ENCODE measurements around the gene FHL5.
"Not testable (repeated sequence)": the region's sequence is repeated elsewhere in the genome, so short reads cannot be mapped to it uniquely, and the experiment has no call there.

The FHL5 gene

DNA sequence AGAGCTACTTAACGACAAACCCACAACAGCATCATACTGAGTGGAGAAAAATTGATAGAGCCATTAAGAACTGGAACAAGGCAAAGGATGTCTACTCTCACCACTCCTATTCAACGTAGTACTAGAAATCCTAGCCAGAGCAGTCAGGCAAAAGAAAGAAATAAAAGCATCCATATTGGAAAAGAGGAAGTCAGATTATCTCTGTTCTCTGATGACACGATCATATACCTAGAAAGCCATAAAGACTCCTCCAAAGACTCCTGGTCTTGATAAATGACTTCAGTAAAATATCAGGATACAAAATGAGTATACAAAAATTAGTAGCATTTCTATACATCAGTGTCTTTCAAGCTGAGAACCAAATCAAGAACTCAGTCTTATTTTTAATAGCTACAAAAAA lies 17.0 kb upstream of the FHL5 start:
- Histone ChIP-seq H3K4me3 (ENCODE audit: low read length) (no peak overlapping the region), H3K36me3 (ENCODE audit: control insufficient read depth, low read length) (peaks cover 74% of the 10 kb centered on the region), H3K79me2 (ENCODE audit: control insufficient read depth, low read length) (no peaks in the 10 kb centered on the region), H3K4me1 (ENCODE audit: control insufficient read depth, low read length) (0 out of 2 replicates have a peak, but pooled peaks cover 2% of the 10 kb centered on the region), H3K9me3 (ENCODE audit: control insufficient read depth, insufficient read depth, low read length) (no peaks in the 10 kb centered on the region), H3K27ac (ENCODE audit: low read depth, low read length) (no peak overlapping the region), H3K4me2 (ENCODE audit: low read length) (no peak overlapping the region), H4K20me1 (ENCODE audit: control insufficient read depth, insufficient read depth, low read depth, low read length) (no peaks in the 10 kb centered on the region), H3F3A (ENCODE audit: control insufficient read depth, insufficient read depth) (no peaks in the 10 kb centered on the region), H3K9me2 (replicated peaks; ENCODE audit: control insufficient read depth, low read length) (no peaks in the 10 kb centered on the region), H3K27me3 (ENCODE audit: control insufficient read depth, low read length) (no peaks in the 10 kb centered on the region)
- TF ChIP-seq, protein P1, sequence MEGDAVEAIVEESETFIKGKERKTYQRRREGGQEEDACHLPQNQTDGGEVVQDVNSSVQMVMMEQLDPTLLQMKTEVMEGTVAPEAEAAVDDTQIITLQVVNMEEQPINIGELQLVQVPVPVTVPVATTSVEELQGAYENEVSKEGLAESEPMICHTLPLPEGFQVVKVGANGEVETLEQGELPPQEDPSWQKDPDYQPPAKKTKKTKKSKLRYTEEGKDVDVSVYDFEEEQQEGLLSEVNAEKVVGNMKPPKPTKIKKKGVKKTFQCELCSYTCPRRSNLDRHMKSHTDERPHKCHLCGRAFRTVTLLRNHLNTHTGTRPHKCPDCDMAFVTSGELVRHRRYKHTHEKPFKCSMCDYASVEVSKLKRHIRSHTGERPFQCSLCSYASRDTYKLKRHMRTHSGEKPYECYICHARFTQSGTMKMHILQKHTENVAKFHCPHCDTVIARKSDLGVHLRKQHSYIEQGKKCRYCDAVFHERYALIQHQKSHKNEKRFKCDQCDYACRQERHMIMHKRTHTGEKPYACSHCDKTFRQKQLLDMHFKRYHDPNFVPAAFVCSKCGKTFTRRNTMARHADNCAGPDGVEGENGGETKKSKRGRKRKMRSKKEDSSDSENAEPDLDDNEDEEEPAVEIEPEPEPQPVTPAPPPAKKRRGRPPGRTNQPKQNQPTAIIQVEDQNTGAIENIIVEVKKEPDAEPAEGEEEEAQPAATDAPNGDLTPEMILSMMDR (IDR thresholded peaks at IDR 0.05; ENCODE audit: low read depth, low read length, poor library complexity, severe bottlenecking), result no peak
- no peak for TF ChIP-seq EZH2phosphoT487 (IDR thresholded peaks at IDR 0.05; ENCODE audit: borderline replicate concordance, low read length)

DNA sequence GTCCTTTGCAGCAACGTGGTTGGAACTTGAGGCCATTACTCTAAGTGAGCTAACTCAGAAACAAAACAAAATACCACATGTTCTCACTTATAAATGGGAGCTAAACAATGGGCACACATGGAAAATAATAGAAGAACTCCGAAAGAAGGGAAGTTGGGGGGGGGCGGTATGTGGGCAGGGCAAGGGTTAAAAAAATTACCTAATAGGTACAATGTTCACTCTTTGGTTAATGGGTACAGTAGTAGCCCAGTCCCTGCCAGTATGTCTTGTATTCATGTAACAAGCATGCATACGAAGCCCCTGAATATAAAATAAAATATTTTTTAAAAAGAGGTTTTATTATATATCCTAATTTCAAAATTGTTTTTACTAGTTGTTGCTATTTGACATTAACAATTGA lies 15.3 kb upstream of the FHL5 start:
- H3K36me3 ChIP-seq (ENCODE audit: control insufficient read depth, low read length), result peaks cover 85% of the 10 kb centered on the region
- TF ChIP-seq, protein P1 (IDR thresholded peaks at IDR 0.05; ENCODE audit: low read depth, low read length, poor library complexity, severe bottlenecking), result no peak
- no peak for TF ChIP-seq EZH2phosphoT487 (IDR thresholded peaks at IDR 0.05; ENCODE audit: borderline replicate concordance, low read length)

DNA sequence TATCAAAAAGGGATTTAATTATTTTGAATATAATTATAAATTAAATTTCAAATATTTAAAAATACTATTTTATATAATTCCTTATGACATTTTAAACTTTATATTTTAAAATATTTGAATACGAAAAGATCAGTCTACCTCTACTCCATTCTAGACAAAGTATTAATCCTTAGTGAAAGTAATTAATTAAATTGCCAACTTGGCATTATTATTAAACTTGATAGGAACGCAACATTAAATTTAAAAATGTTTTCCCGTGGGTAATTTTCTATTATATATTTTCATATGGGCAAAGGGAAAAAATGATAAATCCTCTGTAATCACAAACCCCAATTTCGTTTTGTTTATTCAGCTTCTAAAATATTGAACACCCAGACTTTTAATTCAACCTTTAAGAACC lies 8.4 kb upstream of the FHL5 start:
- Histone ChIP-seq H3K4me2 (ENCODE audit: low read length) (no peak overlapping the region), H4K20me1 (ENCODE audit: control insufficient read depth, insufficient read depth, low read depth, low read length) (no peaks in the 10 kb centered on the region), H3K79me2 (ENCODE audit: control insufficient read depth, low read length) (no peaks in the 10 kb centered on the region), H3K36me3 (ENCODE audit: control insufficient read depth, low read length) (peaks cover 55% of the 10 kb centered on the region), H3K27ac (ENCODE audit: low read depth, low read length) (no peak overlapping the region), H3K4me3 (ENCODE audit: low read length) (no peak overlapping the region), H3K27me3 (ENCODE audit: control insufficient read depth, low read length) (no peaks in the 10 kb centered on the region), H3K9me2 (replicated peaks; ENCODE audit: control insufficient read depth, low read length) (no peaks in the 10 kb centered on the region), H3F3A (ENCODE audit: control insufficient read depth, insufficient read depth) (no peaks in the 10 kb centered on the region), H3K9me3 (ENCODE audit: control insufficient read depth, insufficient read depth, low read length) (no peaks in the 10 kb centered on the region), H3K4me1 (ENCODE audit: control insufficient read depth, low read length) (no peaks in the 10 kb centered on the region)
- TF ChIP-seq, protein P1 (IDR thresholded peaks at IDR 0.05; ENCODE audit: low read depth, low read length, poor library complexity, severe bottlenecking), result no peak
- TF ChIP-seq EZH2phosphoT487 (IDR thresholded peaks at IDR 0.05; ENCODE audit: borderline replicate concordance, low read length), result no peak

More for the DNA sequence above, 15.3 kb upstream of the FHL5 start:
- H3K79me2 ChIP-seq (ENCODE audit: control insufficient read depth, low read length), result no peaks in the 10 kb centered on the region
- H4K20me1 ChIP-seq (ENCODE audit: control insufficient read depth, insufficient read depth, low read depth, low read length), result no peaks in the 10 kb centered on the region
- no peak overlapping the region for H3K4me2 ChIP-seq (ENCODE audit: low read length)
- no peaks in the 10 kb centered on the region for H3K9me2 ChIP-seq (replicated peaks; ENCODE audit: control insufficient read depth, low read length)
- H3K27ac ChIP-seq (ENCODE audit: low read depth, low read length), result no peak overlapping the region
- H3K27me3 ChIP-seq (ENCODE audit: control insufficient read depth, low read length), result no peaks in the 10 kb centered on the region
- H3K4me3 ChIP-seq (ENCODE audit: low read length), result no peak overlapping the region
- H3F3A ChIP-seq (ENCODE audit: control insufficient read depth, insufficient read depth), result no peaks in the 10 kb centered on the region
- H3K4me1 ChIP-seq (ENCODE audit: control insufficient read depth, low read length), result 0 out of 2 replicates have a peak, but pooled peaks cover 2% of the 10 kb centered on the region
- no peaks in the 10 kb centered on the region for H3K9me3 ChIP-seq (ENCODE audit: control insufficient read depth, insufficient read depth, low read length)

DNA sequence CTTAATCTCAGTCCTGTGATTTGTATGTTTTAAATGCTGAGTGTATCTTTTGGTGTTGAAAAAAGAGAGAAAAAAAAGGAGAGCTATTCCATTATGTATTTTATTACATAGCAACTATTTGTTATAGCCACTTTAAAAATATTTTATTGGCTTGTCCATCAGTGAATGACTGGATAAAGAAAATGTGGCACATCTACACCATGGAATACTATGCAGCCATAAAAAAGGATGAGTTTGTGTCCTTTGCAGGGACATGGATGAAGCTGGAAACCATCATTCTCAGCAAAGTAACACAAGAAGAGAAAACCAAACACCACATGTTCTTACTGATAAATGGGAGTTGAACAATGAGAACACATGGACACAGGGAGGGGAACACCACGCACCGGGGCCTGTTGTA lies 3.2 kb upstream of the FHL5 start:
- H3K9me2 ChIP-seq (replicated peaks; ENCODE audit: control insufficient read depth, low read length); H4K20me1 ChIP-seq (ENCODE audit: control insufficient read depth, insufficient read depth, low read depth, low read length); H3K79me2 ChIP-seq (ENCODE audit: control insufficient read depth, low read length); H3K27ac ChIP-seq (ENCODE audit: low read depth, low read length); H3K4me2 ChIP-seq (ENCODE audit: low read length); H3K4me3 ChIP-seq (ENCODE audit: low read length); H3K9me3 ChIP-seq (ENCODE audit: control insufficient read depth, insufficient read depth, low read length); H3F3A ChIP-seq (ENCODE audit: control insufficient read depth, insufficient read depth); H3K36me3 ChIP-seq (ENCODE audit: control insufficient read depth, low read length); H3K4me1 ChIP-seq (ENCODE audit: control insufficient read depth, low read length): not testable (repeated sequence)
- H3K27me3 ChIP-seq (ENCODE audit: control insufficient read depth, low read length), result peaks cover 13% of the 10 kb centered on the region

Data from DOHH2 (cell line).